ENCODE results near the gene MON2.
"Not testable (repeated sequence)": the region's sequence is repeated elsewhere in the genome, so short reads cannot be mapped to it uniquely, and the experiment has no call there.

MON2 gene

GRCh38 chr12:62459976-62460375 is 6.7 kb upstream of the MON2 start:
- no peak for TF ChIP-seq GATA1 (IDR thresholded peaks at IDR 0.05; ENCODE audit: low read depth, low read length)
- no peak for TF ChIP-seq POLR2A (IDR thresholded peaks at IDR 0.05; ENCODE audit: low read length)
- no peak for DNase-seq

GRCh38 chr12:62461171-62461837 is 5.3 kb upstream of the MON2 start:
- not testable (repeated sequence) for DNase-seq

GRCh38 chr12:62463252-62463651 is 3.4 kb upstream of the MON2 start:
- peak; percentile 19 to 25 for DNase-seq

GRCh38 chr12:62466018-62466593 is 520 bp upstream of the MON2 start:
- TF ChIP-seq POLR2A (IDR thresholded peaks at IDR 0.05; ENCODE audit: low read length): no peak
- no peak for TF ChIP-seq GATA1 (IDR thresholded peaks at IDR 0.05; ENCODE audit: low read depth, low read length)
- peak; percentile 48 to 63 for DNase-seq

- DNase-seq: no peak
Observed at GRCh38 chr12:62468397-62468796, 1.8 kb downstream of the MON2 start.

GRCh38 chr12:62468935-62469334 is 2.3 kb downstream of the MON2 start:
- no peak for DNase-seq
- TF ChIP-seq POLR2A (IDR thresholded peaks at IDR 0.05; ENCODE audit: low read length) (no peak), GATA1 (IDR thresholded peaks at IDR 0.05; ENCODE audit: low read depth, low read length) (no peak)

More at GRCh38 chr12:62468397-62468796, 1.8 kb downstream of the MON2 start:
- TF ChIP-seq GATA1 (IDR thresholded peaks at IDR 0.05; ENCODE audit: low read depth, low read length): no peak
- no peak for TF ChIP-seq POLR2A (IDR thresholded peaks at IDR 0.05; ENCODE audit: low read length)

GRCh38 chr12:62469704-62470103 is 3.1 kb downstream of the MON2 start:
- no peak for TF ChIP-seq POLR2A (IDR thresholded peaks at IDR 0.05; ENCODE audit: low read length)
- TF ChIP-seq GATA1 (IDR thresholded peaks at IDR 0.05; ENCODE audit: low read depth, low read length): no peak
- no peak for DNase-seq

GRCh38 chr12:62471734-62472133 is 5.1 kb downstream of the MON2 start:
- peak in 1 of 2 experiments; percentile 18 for DNase-seq
- TF ChIP-seq GATA1 (IDR thresholded peaks at IDR 0.05; ENCODE audit: low read depth, low read length) (no peak), POLR2A (IDR thresholded peaks at IDR 0.05; ENCODE audit: low read length) (no peak)

- DNase-seq: no peak
- no peak for TF ChIP-seq GATA1 (IDR thresholded peaks at IDR 0.05; ENCODE audit: low read depth, low read length)
- TF ChIP-seq POLR2A (IDR thresholded peaks at IDR 0.05; ENCODE audit: low read length): no peak
Observed at GRCh38 chr12:62472472-62472871, 5.8 kb downstream of the MON2 start.

GRCh38 chr12:62481843-62482540 is 15.4 kb downstream of the MON2 start:
- no peak for DNase-seq
- TF ChIP-seq GATA1 (IDR thresholded peaks at IDR 0.05; ENCODE audit: low read depth, low read length) (no peak), POLR2A (IDR thresholded peaks at IDR 0.05; ENCODE audit: low read length) (no peak)

GRCh38 chr12:62482769-62483168 is 16.1 kb downstream of the MON2 start:
- TF ChIP-seq POLR2A (IDR thresholded peaks at IDR 0.05; ENCODE audit: low read length) (no peak), GATA1 (IDR thresholded peaks at IDR 0.05; ENCODE audit: low read depth, low read length) (no peak)
- DNase-seq: no peak

- TF ChIP-seq POLR2A (IDR thresholded peaks at IDR 0.05; ENCODE audit: low read length): no peak
- TF ChIP-seq GATA1 (IDR thresholded peaks at IDR 0.05; ENCODE audit: low read depth, low read length): no peak
- DNase-seq: no peak
Observed at GRCh38 chr12:62484233-62484632, 17.6 kb downstream of the MON2 start.

GRCh38 chr12:62505786-62506185 is 39.2 kb downstream of the MON2 start:
- TF ChIP-seq POLR2A (IDR thresholded peaks at IDR 0.05; ENCODE audit: low read length): no peak
- DNase-seq: no peak

GRCh38 chr12:62512901-62513300 is 46.3 kb downstream of the MON2 start:
- TF ChIP-seq POLR2A (IDR thresholded peaks at IDR 0.05; ENCODE audit: low read length) (no peak), GATA1 (IDR thresholded peaks at IDR 0.05; ENCODE audit: low read depth, low read length) (no peak)
- DNase-seq: no peak

GRCh38 chr12:62514080-62514479 is 47.5 kb downstream of the MON2 start:
- peak in 1 of 2 experiments; percentile 10 for DNase-seq
